ENCODE data around the gene SDK1. TPM values are rescaled to one million over a fixed set of nuclear protein-coding genes. Genes with fewer than 3 reads are reported as not detected.

SDK1 gene
- total and polyA plus RNA-seq, 2 donors (not counting 3 experiments of a cell fraction or from before 2014, with no cell fraction given) = 1.6 to 3.9 TPM

- no TSS peak for BruUV-seq (replicated peaks)
- H3K9me1 ChIP-seq (replicated peaks; ENCODE audit: control insufficient read depth, extremely low read depth, insufficient read depth, low read length) = no peaks in the 10 kb centered on the region
- H3K4me2 ChIP-seq (ENCODE audit: insufficient read depth, low read length) = no peak overlapping the region
- no peaks in the 10 kb centered on the region for H3K27me3 ChIP-seq (ENCODE audit: control insufficient read depth in 2 of 2, insufficient read depth in 2 of 2, low read length in 2 of 2)
- no peaks in the 10 kb centered on the region for H3K36me3 ChIP-seq (ENCODE audit: control insufficient read depth in 2 of 2, extremely low read depth in 1 of 2, insufficient read depth in 2 of 2, low read length in 2 of 2)
- ChIA-PET CTCF (no interaction called here), POLR2A (no interaction called here)
- dilution Hi-C loops (cut with MboI; ENCODE audit: extremely low pct_ligation_motif_present, low sequenced_read_pairs) = no loop called here
- no peaks in the 10 kb centered on the region for H3K9me3 ChIP-seq (replicated peaks; ENCODE audit: control insufficient read depth, insufficient read depth, low read length)
- H3K4me1 ChIP-seq (ENCODE audit: control insufficient read depth, extremely low read depth, insufficient read depth, low read length) = no peaks in the 10 kb centered on the region
- no peaks in the 10 kb centered on the region for H4K20me1 ChIP-seq (replicated peaks; ENCODE audit: control insufficient read depth, extremely low read depth, insufficient read depth, low read length)
- DNase-seq (ENCODE audit: low read depth, low spot score) = no peak
- no peaks in the 10 kb centered on the region for H3K79me2 ChIP-seq (ENCODE audit: control insufficient read depth, insufficient read depth, low read length)
- H3K9ac ChIP-seq (replicated peaks; ENCODE audit: extremely low read depth, insufficient read depth, low read length) = no peak overlapping the region
- no peak overlapping the region for H3K27ac ChIP-seq (ENCODE audit: insufficient read depth, low read depth, low read length)
- intact Hi-C loops (cut with micrococcal nuclease) = no loop called here
- H2AFZ ChIP-seq (ENCODE audit: low read depth, low read length) = no peak overlapping the region
- no peak for FAIRE-seq
- no peak overlapping the region for H3K4me3 ChIP-seq (replicated peaks in 1 of 3; ENCODE audit: insufficient read depth in 1 of 3, low read depth in 1 of 3, low read length in 3 of 3)
- TF ChIP-seq, protein P1, sequence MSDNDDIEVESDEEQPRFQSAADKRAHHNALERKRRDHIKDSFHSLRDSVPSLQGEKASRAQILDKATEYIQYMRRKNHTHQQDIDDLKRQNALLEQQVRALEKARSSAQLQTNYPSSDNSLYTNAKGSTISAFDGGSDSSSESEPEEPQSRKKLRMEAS (IDR thresholded peaks at IDR 0.05; ENCODE audit: insufficient read depth, insufficient read length) = no peak
- TF ChIP-seq GATA2 (IDR thresholded peaks at IDR 0.05; ENCODE audit: insufficient read depth, insufficient read length, low read depth, low read length) (no peak), FOS (IDR thresholded peaks at IDR 0.05; ENCODE audit: borderline replicate concordance, insufficient read depth, low read length) (no peak), CTCF (IDR thresholded peaks at IDR 0.05; ENCODE audit: extremely low read depth in 1 of 2, insufficient read depth in 1 of 2, low read depth in 1 of 2, low read length in 2 of 2) (no peak), EZH2 (IDR thresholded peaks at IDR 0.05; ENCODE audit: borderline replicate concordance, low read depth, low read length, severe bottlenecking) (no peak), POLR2AphosphoS5 (IDR thresholded peaks at IDR 0.05; ENCODE audit: insufficient read depth, low read depth, low read length) (no peak), JUN (IDR thresholded peaks at IDR 0.05; ENCODE audit: borderline replicate concordance, insufficient read depth, insufficient read length, low read depth) (no peak), MYC (IDR thresholded peaks at IDR 0.05; ENCODE audit: low read depth, low read length) (no peak), POLR2A (IDR thresholded peaks at IDR 0.05; ENCODE audit: low read depth, low read length) (no peak)
Measured at GRCh38 chr7:3753868-3754267, 452.8 kb downstream of the SDK1 start.

Data from endothelial cell of umbilical vein (primary cell).